Measurements from ENCODE around the gene PPP2R3C.

The PPP2R3C gene

GRCh38 chr14:35147186-35147585, 25.4 kb upstream of the PPP2R3C start:
- ChIA-PET POLR2A (no interaction called here), CTCF (interaction anchor here (0.8 to 19.5 kb wide), 4 partner anchors 8 to 268 kb away, joined by 3 to 213 read pairs (median 6); no protein-coding TSS in a partner anchor)
- Histone ChIP-seq H3K4me1 (ENCODE audit: control extremely low read depth in 1 of 4, control insufficient read depth in 4 of 4, insufficient read depth in 4 of 4, low read length in 3 of 4) (no peaks in the 10 kb centered on the region), H3K27me3 (replicated peaks in 2 of 5; ENCODE audit: control insufficient read depth in 4 of 5, insufficient read depth in 5 of 5, low read length in 4 of 5) (no peaks in the 10 kb centered on the region), H3K27ac (ENCODE audit: insufficient read depth in 1 of 2, low read depth in 1 of 2, low read length in 2 of 2, poor library complexity in 1 of 2, severe bottlenecking in 2 of 2) (no peak overlapping the region), H3K36me3 (ENCODE audit: control insufficient read depth in 4 of 4, insufficient read depth in 4 of 4, low read length in 3 of 4) (peaks cover 0 to 17% (median 8%) of the 10 kb centered on the region in 4 experiments), H3K4me3 (ENCODE audit: control insufficient read depth in 1 of 7, extremely low read depth in 1 of 7, insufficient read depth in 4 of 7, low read depth in 2 of 7, low read length in 6 of 7) (no peak overlapping the region), H3K9me3 (ENCODE audit: control extremely low read depth in 1 of 5, control insufficient read depth in 4 of 5, insufficient read depth in 2 of 5, low read depth in 1 of 5, low read length in 4 of 5) (no peaks in the 10 kb centered on the region)
- DNase-seq: no peak
- WGBS (ENCODE audit: insufficient coverage): 92% methylated on average over 2 of the region's 2 CpGs

GRCh38 chr14:35146711-35147149, 24.9 kb upstream of the PPP2R3C start:
- ChIA-PET POLR2A (no interaction called here), CTCF (interaction anchor here (0.8 to 19.5 kb wide), 6 partner anchors 9 to 269 kb away, joined by 3 to 213 read pairs (median 4); partner anchors contain the start of gene PRORP)

GRCh38 chr14:35144029-35144428, 22.2 kb upstream of the PPP2R3C start:
- H3K4me1 ChIP-seq (ENCODE audit: control extremely low read depth in 1 of 4, control insufficient read depth in 4 of 4, insufficient read depth in 4 of 4, low read length in 3 of 4): no peaks in the 10 kb centered on the region
- WGBS (ENCODE audit: insufficient coverage): 100% methylated on average over 1 of the region's 1 CpG
- ChIA-PET CTCF (interaction anchor here (1.0 to 19.5 kb wide), 3 partner anchors 36 to 271 kb away, joined by 3 to 213 read pairs (median 5); no protein-coding TSS in a partner anchor), POLR2A (no interaction called here)
- no peaks in the 10 kb centered on the region for H3K27me3 ChIP-seq (replicated peaks in 2 of 5; ENCODE audit: control insufficient read depth in 4 of 5, insufficient read depth in 5 of 5, low read length in 4 of 5)
- no peak overlapping the region for H3K4me3 ChIP-seq (ENCODE audit: control insufficient read depth in 1 of 7, extremely low read depth in 1 of 7, insufficient read depth in 4 of 7, low read depth in 2 of 7, low read length in 6 of 7)
- no peaks in the 10 kb centered on the region for H3K9me3 ChIP-seq (ENCODE audit: control extremely low read depth in 1 of 5, control insufficient read depth in 4 of 5, insufficient read depth in 2 of 5, low read depth in 1 of 5, low read length in 4 of 5)
- DNase-seq: no peak
- H3K36me3 ChIP-seq (ENCODE audit: control insufficient read depth in 4 of 4, insufficient read depth in 4 of 4, low read length in 3 of 4): peaks cover 3 to 15% (median 10%) of the 10 kb centered on the region in 4 experiments
- H3K27ac ChIP-seq (ENCODE audit: insufficient read depth in 1 of 2, low read depth in 1 of 2, low read length in 2 of 2, poor library complexity in 1 of 2, severe bottlenecking in 2 of 2): no peak overlapping the region

More at GRCh38 chr14:35146711-35147149, 24.9 kb upstream of the PPP2R3C start:
- Histone ChIP-seq H3K4me1 (ENCODE audit: control extremely low read depth in 1 of 4, control insufficient read depth in 4 of 4, insufficient read depth in 4 of 4, low read length in 3 of 4) (no peaks in the 10 kb centered on the region), H3K9me3 (ENCODE audit: control extremely low read depth in 1 of 5, control insufficient read depth in 4 of 5, insufficient read depth in 2 of 5, low read depth in 1 of 5, low read length in 4 of 5) (no peaks in the 10 kb centered on the region), H3K27ac (ENCODE audit: insufficient read depth in 1 of 2, low read depth in 1 of 2, low read length in 2 of 2, poor library complexity in 1 of 2, severe bottlenecking in 2 of 2) (no peak overlapping the region), H3K4me3 (ENCODE audit: control insufficient read depth in 1 of 7, extremely low read depth in 1 of 7, insufficient read depth in 4 of 7, low read depth in 2 of 7, low read length in 6 of 7) (no peak overlapping the region), H3K36me3 (ENCODE audit: control insufficient read depth in 4 of 4, insufficient read depth in 4 of 4, low read length in 3 of 4) (peaks cover 0 to 17% (median 9%) of the 10 kb centered on the region in 4 experiments), H3K27me3 (replicated peaks in 2 of 5; ENCODE audit: control insufficient read depth in 4 of 5, insufficient read depth in 5 of 5, low read length in 4 of 5) (no peaks in the 10 kb centered on the region)
- 100% methylated on average over 3 of the region's 5 CpGs for WGBS (ENCODE audit: insufficient coverage)
- no peak for DNase-seq

- Histone ChIP-seq H3K27ac (ENCODE audit: insufficient read depth in 1 of 2, low read depth in 1 of 2, low read length in 2 of 2, poor library complexity in 1 of 2, severe bottlenecking in 2 of 2) (no peak overlapping the region), H3K36me3 (ENCODE audit: control insufficient read depth in 4 of 4, insufficient read depth in 4 of 4, low read length in 3 of 4) (peaks cover 0 to 24% (median 8%) of the 10 kb centered on the region in 4 experiments), H3K4me1 (ENCODE audit: control extremely low read depth in 1 of 4, control insufficient read depth in 4 of 4, insufficient read depth in 4 of 4, low read length in 3 of 4) (no peaks in the 10 kb centered on the region), H3K4me3 (ENCODE audit: control insufficient read depth in 1 of 7, extremely low read depth in 1 of 7, insufficient read depth in 4 of 7, low read depth in 2 of 7, low read length in 6 of 7) (no peak overlapping the region), H3K9me3 (ENCODE audit: control extremely low read depth in 1 of 5, control insufficient read depth in 4 of 5, insufficient read depth in 2 of 5, low read depth in 1 of 5, low read length in 4 of 5) (no peaks in the 10 kb centered on the region), H3K27me3 (replicated peaks in 2 of 5; ENCODE audit: control insufficient read depth in 4 of 5, insufficient read depth in 5 of 5, low read length in 4 of 5) (no peaks in the 10 kb centered on the region)
- peak in 2 of 3 donors; percentile 47 to 66 for DNase-seq
- POLR2A ChIA-PET: interaction anchor here (0.7 kb wide), 1 partner anchor 1138 kb away, joined by 3 read pairs; no protein-coding TSS in a partner anchor
- CTCF ChIA-PET: interaction anchor here (0.6 to 19.5 kb wide), 7 partner anchors 13 to 1656 kb away, joined by 3 to 213 read pairs (median 4); no protein-coding TSS in a partner anchor
- WGBS (ENCODE audit: insufficient coverage): no CpG with 5 or more reads among the region's 2 CpGs
Observed at GRCh38 chr14:35140718-35141581, 19.2 kb upstream of the PPP2R3C start.

- 100% methylated on average over 4 of the region's 5 CpGs for WGBS (ENCODE audit: insufficient coverage)
- ChIA-PET POLR2A (no interaction called here), CTCF (interaction anchor here (1.4 to 19.5 kb wide), 2 partner anchors 11 to 277 kb away, joined by 4 to 213 read pairs; no protein-coding TSS in a partner anchor)
- Histone ChIP-seq H3K27ac (ENCODE audit: insufficient read depth in 1 of 2, low read depth in 1 of 2, low read length in 2 of 2, poor library complexity in 1 of 2, severe bottlenecking in 2 of 2) (no peak overlapping the region), H3K4me3 (ENCODE audit: control insufficient read depth in 1 of 7, extremely low read depth in 1 of 7, insufficient read depth in 4 of 7, low read depth in 2 of 7, low read length in 6 of 7) (no peak overlapping the region), H3K27me3 (replicated peaks in 2 of 5; ENCODE audit: control insufficient read depth in 4 of 5, insufficient read depth in 5 of 5, low read length in 4 of 5) (no peaks in the 10 kb centered on the region), H3K4me1 (ENCODE audit: control extremely low read depth in 1 of 4, control insufficient read depth in 4 of 4, insufficient read depth in 4 of 4, low read length in 3 of 4) (peaks cover 0 to 5% (median 0%) of the 10 kb centered on the region in 4 experiments), H3K9me3 (ENCODE audit: control extremely low read depth in 1 of 5, control insufficient read depth in 4 of 5, insufficient read depth in 2 of 5, low read depth in 1 of 5, low read length in 4 of 5) (no peaks in the 10 kb centered on the region), H3K36me3 (ENCODE audit: control insufficient read depth in 4 of 4, insufficient read depth in 4 of 4, low read length in 3 of 4) (peaks cover 10 to 35% (median 20%) of the 10 kb centered on the region in 4 experiments)
- no peak for DNase-seq
Observed at GRCh38 chr14:35138585-35138984, 16.8 kb upstream of the PPP2R3C start.

- CTCF ChIA-PET: interaction anchor here (0.9 to 19.5 kb wide), 3 partner anchors 11 to 281 kb away, joined by 3 to 213 read pairs (median 12); partner anchors contain the start of gene PRORP
- no peak overlapping the region for H3K4me3 ChIP-seq (ENCODE audit: control insufficient read depth in 1 of 7, extremely low read depth in 1 of 7, insufficient read depth in 4 of 7, low read depth in 2 of 7, low read length in 6 of 7)
- H3K27me3 ChIP-seq (replicated peaks in 2 of 5; ENCODE audit: control insufficient read depth in 4 of 5, insufficient read depth in 5 of 5, low read length in 4 of 5): no peaks in the 10 kb centered on the region
- peaks cover 0 to 5% (median 0%) of the 10 kb centered on the region in 4 experiments for H3K4me1 ChIP-seq (ENCODE audit: control extremely low read depth in 1 of 4, control insufficient read depth in 4 of 4, insufficient read depth in 4 of 4, low read length in 3 of 4)
- no peaks in the 10 kb centered on the region for H3K9me3 ChIP-seq (ENCODE audit: control extremely low read depth in 1 of 5, control insufficient read depth in 4 of 5, insufficient read depth in 2 of 5, low read depth in 1 of 5, low read length in 4 of 5)
- H3K27ac ChIP-seq (ENCODE audit: insufficient read depth in 1 of 2, low read depth in 1 of 2, low read length in 2 of 2, poor library complexity in 1 of 2, severe bottlenecking in 2 of 2): no peak overlapping the region
- H3K36me3 ChIP-seq (ENCODE audit: control insufficient read depth in 4 of 4, insufficient read depth in 4 of 4, low read length in 3 of 4): peaks cover 13 to 59% (median 22%) of the 10 kb centered on the region in 4 experiments
- WGBS (ENCODE audit: insufficient coverage): 38% methylated on average over 2 of the region's 4 CpGs
- POLR2A ChIA-PET: no interaction called here
- DNase-seq: peak in 1 of 3 donors; percentile 15
Observed at GRCh38 chr14:35134329-35135123, 12.7 kb upstream of the PPP2R3C start.

All from common myeloid progenitor, CD34-positive (primary cell).